HG02610 (cell line): Measurements from ENCODE around the gene ACTN3.
"Not testable (repeated sequence)": the region's sequence is repeated elsewhere in the genome, so short reads cannot be mapped to it uniquely, and the experiment has no call there.

Experiments used
- ATAC-seq: cut with Tn5 transposase; IDR thresholded peaks from one replicate; pipeline ENCODE4 v1.9.1; 2021; ENCODE audit warnings: mild to moderate bottlenecking, moderate library complexity; ENCODE audit not compliant: unreplicated experiment

ACTN3 gene

DNA sequence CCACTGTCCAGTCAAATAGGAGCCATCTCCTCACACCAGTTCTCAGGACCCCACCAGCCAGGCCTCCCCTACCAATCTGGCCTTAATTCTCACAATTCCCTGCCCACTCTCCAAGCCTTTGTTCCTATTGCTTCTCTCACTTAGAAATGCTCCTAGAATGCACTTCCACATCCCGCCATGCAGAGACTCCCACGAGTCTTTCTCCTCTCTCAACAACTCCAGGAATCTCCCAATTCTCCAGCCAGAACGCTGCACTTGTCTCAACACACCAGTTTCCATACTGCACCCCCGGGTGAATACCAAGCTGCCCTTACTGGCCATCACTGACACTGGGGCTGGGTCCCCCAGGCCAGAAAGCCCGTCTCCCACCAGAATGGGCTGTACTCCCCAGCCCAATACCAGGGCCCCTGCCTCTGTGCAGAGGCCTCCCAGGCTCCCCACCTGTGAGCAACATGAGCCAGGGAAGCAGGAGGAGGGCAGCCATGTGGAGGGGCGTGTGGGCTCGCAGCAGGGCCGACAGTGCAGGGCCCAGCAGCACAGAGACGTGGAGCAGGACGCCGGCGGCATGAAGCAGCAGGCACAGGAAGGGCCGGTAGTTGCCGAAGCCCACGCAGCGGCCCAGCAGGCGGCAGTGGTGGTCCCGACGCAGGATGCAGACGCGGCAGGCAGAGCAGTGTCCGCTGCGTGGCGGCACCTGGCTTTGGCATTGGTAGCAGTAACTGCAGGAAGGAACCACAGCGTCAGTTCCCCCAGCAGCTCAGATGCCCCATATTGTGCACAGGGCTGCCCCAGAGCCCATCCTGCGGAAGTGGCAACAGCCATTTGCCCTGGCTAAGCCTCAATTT lies 3.2 kb upstream of the ACTN3 start:
- peak; percentile 29 for ATAC-seq

DNA sequence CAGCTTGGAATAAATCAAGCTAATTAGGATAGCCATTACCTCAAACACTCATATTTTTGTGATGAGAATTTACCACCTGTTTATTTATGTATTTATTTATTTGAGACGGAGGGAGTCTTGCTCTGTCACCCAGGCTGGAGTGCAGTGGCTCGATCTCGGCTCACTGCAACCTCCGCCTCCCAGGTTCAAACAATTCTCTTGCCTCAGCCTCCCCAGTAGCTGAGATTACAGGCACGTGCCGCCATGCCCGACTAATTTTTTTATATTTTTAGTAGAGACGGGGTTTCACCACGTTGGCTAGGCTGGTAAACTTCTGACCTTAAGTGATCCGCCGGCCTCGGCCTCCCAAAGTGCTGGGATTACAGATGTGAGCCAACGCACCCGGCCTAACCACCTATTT lies 1.8 kb upstream of the ACTN3 start:
- not testable (repeated sequence) for ATAC-seq

DNA sequence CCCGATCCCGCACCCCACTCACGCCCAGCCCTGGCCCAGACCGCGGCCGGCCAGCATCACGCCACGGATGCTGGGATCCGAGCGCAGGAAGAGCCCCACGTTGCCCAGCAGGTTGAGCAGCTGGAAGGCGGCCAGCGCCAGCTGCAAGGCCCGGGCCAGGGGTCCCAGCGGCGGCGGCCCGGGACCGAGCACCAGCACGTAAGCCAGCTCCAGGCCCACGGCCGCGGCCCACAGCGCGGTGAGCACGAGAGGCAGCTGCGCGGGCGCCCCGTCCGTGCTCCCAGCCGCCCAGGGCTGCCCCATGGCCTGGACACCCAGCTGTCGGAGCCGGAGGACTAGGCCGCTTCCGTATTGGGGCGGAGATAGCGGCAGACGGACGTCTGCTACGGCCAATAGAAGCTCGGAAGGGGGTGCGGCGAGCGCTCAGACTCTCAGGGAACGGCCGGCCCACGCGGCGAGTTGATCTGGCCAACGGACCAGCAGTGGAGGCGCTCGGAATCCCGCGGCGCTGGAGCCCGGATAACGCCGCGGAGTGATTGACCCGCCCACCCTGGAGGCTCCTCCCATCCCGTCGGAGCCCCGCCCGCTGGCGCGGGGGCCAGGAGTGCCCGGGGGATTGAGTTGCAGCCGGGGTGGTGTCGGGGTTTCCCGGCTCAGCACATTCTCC lies 869 bp upstream of the ACTN3 start, which contains the start of gene ZDHHC24:
TSS of gene ZDHHC24 (minus strand) at position 348 of the 667 bp plus-strand sequence. CDS start at position 303, 45 bp downstream.
- peak; percentile 78 for ATAC-seq

DNA sequence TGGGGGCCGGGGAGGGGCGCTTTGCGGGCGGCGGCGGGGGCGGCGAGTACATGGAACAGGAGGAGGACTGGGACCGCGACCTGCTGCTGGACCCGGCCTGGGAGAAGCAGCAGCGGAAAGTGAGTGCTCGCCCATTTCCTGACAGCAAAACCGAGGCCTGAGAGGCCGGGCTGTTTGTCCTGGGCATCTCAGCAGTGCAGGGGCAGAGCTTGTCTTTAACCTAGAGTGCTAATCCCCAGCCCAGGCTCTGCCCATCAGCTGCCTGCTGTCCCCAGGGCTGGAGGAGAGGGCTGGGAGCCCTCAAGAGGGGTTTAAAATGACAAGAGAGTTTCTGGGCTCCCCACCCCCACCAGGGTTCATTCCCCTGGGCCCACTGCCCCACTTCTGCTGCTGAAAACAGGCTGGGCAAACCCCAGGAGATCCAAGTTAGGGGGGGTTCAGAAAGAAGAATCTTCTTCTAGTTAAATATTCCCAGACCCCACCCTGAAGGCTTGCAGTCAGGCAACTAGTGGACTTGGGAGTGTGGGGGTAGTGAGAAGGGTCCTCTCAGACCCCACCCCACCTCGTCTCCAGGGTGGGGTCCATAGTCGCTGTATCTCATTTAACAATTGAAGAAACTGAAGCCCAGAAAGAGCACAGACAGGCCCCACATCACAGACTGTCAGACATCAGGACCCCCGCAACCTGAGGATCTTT lies 411 bp downstream of the ACTN3 start:
- no peak for ATAC-seq

DNA sequence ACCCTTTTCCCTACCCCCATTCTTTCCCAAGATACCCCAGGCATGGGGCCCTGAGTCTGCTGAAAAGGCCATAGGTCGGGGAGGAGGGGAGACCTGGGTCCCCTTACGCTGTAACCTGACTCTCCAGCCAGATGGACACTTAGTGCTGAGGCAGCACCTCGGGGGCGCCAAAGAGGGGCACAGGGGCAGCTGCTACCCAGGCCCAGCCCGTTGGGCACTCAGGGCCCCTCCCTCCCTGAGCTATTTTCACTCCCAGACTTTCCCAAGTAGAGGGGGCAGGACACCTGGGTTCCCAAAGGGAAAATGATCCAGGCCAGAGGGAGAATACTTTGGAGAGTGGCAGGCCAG lies 933 bp downstream of the ACTN3 start:
- no peak for ATAC-seq

DNA sequence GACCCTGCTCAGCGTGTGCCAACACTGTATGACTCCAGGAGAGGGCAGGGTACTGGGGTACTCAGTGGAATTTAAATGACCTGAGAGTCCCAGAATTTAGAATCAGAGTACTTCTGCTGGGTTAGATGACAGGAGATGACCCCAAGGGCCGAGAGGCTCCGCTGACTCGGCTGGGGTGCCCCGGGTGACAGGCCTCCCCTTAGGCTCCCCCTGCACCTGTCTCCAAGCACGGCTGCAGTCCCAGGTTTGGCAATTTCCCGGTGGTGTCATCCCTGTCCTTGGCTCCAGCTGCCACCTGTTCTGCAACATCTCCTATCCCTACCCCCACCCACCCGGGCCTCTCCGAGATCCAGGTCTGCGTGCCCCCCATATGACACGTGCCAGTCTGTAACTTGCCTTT lies 1.3 kb downstream of the ACTN3 start:
- no peak for ATAC-seq

DNA sequence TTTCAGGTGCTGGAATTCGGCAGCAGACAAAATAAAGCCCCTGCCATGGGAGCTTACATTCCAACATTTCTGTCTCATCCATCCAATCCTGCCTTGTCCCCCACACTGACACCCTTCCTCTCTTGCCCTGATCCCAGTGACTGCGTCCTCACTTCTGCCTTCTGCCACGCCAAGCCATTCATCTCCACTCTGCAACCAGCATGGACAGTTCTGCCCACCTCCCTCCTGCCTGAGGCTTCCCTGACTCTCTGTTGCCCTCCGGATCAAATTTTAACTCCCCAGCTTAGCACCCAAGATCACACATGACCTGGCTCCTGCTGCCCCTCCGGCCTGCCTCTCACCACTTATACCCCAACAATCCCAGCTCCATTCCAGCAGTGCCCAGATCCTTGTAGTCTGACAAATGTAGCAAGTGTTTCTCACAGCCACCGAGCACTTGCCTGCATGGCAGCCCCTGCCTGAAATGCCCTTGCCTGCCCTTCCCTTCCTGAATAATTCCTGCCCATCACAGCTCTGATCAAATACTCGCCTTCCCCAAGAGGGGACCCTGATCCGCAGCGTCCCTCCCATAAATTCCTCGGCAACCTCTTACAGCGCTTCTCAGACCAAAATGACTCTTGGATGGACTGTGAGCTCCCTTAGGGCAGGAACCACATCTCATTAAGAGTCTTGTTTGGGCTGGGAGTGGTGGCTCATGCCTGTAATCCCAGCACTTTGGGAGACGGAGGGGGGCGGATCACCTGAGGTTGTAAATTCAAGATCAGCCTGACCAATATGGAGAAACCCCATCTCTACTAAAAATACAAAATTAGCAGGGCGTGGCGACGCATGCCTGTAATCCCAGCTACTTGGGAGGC lies 2.3 kb downstream of the ACTN3 start:
- no peak for ATAC-seq

DNA sequence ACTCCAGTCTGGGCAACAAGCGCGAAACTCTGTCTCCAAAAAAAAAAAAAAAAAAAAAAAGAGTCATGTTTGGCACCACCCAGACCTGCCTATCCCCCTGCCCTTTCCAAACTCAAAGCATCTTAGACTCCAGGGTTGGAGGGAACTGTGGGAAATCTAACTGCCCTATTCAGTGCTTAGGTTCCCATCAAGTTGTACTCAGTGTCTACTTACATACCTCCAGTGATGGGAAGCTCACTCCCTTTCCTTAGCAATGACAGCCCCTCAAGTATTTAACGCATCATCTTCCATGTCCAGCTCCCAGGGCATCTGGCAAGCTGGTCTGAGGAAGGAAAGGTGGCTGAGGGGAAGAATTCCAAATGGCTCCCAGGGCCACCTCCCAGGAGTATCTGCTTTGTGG lies 3.0 kb downstream of the ACTN3 start:
- no peak for ATAC-seq

DNA sequence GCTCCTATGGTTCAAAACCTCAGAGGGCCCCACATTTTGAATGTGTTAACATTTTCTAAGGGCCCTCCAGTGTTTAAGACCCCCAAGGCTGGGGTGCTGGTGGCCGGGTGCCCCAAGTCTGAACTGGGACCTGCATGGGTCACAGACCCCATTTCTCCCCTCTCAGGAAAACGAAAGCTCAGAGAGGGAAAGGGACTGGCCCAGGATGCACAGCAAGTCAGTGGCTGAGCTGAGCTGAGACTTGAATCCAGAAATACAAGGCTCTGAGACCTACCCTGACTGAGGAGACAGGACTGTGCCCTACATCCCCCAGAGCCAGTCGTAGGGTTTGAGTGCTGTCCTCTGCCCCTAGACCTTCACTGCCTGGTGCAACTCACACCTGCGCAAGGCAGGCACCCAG lies 4.2 kb downstream of the ACTN3 start:
- ATAC-seq, result no peak

DNA sequence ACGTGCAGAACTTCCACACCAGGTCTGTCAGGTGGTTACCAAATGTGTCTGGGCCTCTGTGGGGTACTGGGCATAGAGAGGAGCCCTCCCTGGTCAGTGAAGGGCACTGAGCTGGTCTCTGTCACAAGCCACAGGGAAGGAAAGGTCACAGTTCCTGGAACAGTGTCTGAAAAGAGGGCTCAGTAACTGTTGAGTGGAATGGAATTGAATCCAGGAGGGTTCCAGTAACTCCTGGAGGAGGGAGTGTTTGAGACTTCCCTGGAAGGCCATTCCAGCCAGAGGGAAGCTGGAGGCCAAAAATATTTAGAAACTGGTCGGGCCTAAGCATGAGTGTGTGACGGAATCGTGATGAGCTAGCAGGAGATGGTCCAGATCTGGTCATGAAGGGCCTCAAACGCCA lies 7.9 kb downstream of the ACTN3 start:
- ATAC-seq, result no peak

DNA sequence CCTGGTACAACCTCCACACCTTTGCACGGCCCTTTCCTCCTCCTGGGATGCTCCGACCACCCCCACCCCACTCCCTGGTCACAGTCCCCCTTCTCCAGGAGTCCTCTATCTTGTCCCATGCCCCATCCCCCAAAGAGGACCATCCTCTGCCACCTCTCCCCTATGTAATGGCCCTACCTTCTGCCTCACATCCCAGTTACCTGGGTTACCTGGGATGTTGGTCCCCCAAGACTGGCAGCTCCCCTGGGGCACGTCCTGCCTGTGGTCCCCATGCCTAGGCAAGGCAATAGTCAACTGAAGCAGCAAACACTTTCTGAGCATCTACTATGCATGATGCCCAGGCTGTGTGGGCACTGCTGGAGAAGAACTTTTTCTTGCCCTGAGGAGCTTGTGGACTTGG lies 8.7 kb downstream of the ACTN3 start:
- ATAC-seq, result no peak

DNA sequence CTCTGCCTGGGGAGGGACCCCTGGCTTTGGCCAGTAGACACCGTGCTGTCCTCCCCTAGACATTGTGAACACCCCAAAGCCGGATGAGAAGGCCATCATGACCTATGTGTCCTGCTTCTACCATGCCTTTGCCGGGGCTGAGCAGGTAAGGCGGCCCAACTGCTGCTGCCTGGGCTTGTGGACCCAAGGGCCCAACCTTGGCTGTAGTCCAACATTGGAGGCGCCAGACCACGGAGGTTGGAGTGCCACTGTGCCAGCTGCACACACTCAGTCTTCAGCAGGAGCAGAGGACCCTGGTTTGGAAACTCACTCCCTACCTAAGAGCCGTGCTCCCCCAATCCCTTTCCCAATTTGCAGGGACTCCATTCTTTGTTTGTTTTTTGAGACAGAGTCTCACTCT lies 9.4 kb downstream of the ACTN3 start:
- ATAC-seq, result no peak

DNA sequence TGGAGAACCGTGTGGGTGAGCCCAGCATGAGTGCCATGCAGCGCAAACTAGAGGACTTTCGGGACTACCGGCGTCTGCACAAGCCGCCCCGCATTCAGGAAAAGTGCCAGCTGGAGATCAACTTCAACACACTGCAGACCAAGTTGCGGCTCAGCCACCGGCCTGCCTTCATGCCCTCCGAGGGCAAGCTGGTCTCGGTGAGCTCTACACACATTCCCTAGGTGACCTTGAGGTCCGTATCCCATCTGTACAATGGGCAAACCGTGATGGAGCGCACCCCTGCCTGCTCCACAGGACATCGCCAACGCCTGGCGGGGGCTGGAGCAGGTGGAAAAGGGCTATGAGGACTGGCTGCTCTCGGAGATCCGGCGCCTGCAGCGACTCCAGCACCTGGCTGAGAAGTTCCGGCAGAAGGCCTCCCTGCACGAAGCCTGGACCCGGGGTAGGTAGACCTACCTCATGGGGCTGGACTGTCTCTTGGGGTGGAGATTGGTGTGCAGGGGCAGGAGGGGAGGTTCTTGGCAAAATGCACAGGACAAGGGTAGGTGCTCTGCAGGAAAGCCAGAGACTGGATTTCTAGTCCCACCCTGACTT lies 11.1 kb downstream of the ACTN3 start:
- no peak for ATAC-seq

DNA sequence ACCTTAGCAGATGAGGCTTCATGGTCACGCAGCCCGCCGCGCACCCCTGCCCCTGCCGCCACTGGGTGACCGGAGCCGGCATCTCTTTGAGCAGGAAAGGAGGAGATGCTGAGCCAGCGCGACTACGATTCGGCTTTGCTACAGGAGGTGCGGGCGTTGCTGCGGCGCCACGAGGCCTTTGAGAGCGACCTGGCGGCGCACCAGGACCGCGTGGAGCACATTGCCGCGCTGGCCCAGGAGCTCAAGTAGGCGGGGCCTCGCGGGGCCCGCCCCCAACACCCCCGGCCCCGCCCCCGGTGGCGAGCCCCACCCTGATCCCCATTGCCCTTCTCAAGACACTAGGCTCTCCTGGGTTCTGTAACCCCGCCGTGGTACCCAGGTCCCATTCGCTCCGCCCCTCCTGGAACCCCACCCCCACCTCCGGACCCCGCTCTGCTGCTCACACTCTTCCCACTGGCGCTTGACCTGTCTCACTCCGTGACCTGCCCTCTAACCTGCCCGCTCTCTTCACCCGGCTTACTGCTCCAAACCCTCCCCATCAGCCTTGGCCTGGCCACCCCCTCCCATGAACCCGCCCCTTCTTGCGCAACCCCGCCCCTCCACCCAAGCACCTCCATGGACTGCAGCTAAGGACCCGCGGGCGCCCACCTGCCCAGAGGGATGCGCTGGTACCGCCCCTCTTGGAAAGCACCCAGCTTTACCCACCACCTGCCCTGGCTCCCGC lies 12.6 kb downstream of the ACTN3 start:
- no peak for ATAC-seq

DNA sequence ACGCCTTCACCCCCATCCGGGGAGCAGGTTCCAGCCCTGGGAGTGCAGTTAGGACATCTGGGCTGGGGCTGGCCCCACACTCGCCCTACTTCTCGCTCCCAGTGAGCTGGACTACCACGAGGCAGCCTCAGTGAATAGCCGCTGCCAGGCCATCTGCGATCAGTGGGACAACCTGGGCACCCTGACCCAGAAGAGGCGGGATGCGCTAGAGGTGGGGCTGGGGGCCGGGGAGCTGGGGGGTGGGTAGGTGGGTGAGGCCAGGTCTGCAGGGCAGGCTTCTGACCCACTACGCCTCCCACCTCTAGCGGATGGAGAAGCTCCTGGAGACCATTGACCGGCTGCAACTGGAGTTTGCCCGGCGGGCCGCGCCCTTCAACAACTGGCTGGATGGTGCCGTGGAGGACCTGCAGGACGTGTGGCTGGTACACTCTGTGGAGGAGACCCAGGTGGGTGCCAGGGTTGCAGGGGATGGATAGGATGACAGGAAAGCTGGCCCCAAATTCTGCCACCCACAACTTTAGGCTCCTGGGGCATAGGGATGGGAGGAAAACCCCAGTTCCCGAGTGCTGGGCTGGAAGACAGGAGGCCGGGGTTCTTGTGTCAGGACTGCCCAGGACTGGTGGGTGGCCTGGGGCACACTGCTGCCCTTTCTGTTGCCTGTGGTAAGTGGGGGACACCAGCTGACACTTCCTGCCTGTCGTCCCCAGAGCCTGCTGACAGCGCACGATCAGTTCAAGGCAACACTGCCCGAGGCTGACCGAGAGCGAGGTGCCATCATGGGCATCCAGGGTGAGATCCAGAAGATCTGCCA lies 13.4 kb downstream of the ACTN3 start:
- no peak for ATAC-seq

DNA sequence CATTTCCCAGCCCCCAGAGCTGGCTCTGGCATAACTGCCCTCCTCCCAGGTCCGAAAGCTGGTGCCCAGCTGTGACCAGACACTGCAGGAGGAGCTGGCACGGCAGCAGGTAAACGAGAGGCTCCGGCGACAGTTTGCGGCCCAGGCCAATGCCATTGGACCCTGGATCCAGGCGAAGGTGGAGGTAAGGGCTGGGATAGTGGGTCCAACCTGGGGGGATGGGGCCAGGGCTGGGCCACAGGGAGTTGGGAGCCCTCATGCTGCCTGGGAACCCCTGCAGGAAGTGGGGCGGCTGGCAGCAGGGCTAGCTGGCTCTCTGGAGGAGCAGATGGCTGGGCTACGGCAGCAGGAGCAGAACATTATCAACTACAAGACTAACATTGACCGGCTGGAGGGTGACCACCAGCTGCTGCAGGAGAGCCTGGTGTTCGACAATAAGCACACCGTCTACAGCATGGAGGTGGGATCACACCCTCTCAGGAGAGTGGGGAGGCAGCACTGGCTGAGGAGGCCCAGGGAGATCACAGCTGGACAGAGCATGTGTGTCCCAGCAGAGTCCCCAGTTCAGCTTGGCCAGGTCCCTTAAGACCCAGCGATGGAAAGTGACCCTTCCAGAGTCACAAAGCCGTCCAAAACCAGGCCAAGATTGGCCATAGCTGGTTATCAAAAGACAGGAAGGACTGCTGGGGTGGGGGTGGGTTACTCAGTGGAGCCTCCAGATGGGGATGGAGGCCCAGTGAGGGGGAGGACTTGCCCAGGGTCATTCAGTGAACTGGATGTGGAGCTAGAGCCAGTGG lies 14.7 kb downstream of the ACTN3 start:
- ATAC-seq, result no peak

DNA sequence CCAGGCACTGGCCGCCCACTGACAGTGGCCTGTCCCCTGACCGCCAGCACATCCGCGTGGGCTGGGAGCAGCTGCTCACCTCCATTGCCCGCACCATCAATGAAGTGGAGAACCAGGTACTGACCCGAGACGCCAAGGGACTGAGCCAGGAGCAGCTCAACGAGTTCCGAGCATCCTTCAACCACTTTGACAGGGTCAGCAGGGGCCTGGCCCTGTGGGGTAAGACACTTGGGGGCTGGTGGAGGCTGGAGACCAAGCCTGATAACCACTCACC lies 15.2 kb downstream of the ACTN3 start:
- ATAC-seq, result no peak

DNA sequence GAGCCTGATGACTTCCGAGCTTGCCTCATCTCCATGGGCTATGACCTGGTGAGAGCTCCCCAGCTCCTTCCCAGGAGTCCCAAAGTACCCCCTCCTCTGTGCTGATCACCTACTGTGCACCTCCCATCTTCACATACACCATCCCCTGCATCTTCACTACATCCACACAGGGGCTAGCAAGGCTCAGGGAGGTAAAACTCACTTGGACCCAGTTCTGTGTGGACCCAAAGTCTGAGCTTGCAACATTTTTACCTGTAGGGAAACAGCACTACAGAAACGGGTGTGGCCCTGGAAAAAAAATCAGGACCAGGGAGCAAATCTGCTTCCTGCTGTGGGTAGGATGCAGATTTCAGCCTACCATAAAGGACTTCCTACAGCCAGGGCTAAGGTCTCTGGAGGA lies 15.6 kb downstream of the ACTN3 start:
- ATAC-seq, result no peak
